Measurements from ENCODE around the gene STON2. TPM values are rescaled to one million over a fixed set of nuclear protein-coding genes. Genes with fewer than 3 reads are reported as not detected.

Gene STON2
- polyA plus RNA-seq, 2 of the 4 experiments (the other 2 are of a cell fraction), result 0.53 to 1.3 TPM

DNA sequence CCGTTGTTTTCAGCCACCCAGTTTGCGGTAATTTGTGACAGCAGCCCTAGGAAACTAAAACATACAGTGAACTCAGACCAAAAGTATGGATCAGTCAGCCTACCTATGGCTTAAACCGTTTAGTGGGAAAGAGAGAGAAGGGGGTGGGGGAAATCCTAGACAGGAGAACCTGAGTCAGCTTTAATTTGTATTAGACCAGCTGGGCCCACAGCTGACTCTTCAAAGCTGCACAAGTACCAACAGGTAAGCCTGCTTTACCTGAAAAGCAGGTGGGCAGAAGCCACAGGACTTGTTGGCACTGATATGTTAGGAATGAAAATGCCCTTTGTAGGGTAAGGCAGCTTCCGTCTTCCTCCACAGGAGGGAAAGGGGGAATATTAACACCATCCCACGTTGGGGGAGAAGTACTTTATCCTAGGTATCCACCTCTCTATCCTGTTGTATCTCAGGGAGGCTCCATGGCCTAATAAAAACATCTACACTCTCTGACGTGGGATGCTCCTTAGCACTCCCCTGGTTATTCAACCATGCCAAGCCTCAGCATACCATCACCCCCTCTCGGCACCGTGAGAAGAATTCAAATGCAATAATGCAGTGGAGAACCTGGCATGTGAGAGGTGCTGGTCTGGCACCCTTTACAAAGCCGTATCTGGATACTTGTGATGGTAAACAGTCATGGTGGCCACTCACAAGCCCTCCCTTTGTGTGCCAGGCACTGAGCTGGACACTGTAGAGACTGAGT lies 70.3 kb downstream of the STON2 start:
- no peak for ATAC-seq
- Histone ChIP-seq H3K27ac (no peak overlapping the region), H3K9me3 (no peaks in the 10 kb centered on the region), H3K4me2 (no peak overlapping the region), H3K4me1 (no peaks in the 10 kb centered on the region; the same call in 2 of the 3 replicates), H3K4me3 (no peak overlapping the region)
- CTCF ChIA-PET, result interaction anchor here (1.5 kb wide), 1 partner anchor 135 kb away, joined by 4 read pairs; no protein-coding TSS in a partner anchor
- WGBS (ENCODE audit: missing lambda C conversion rate), result 43% methylated on average over 9 of the region's 9 CpGs
- no peak for DNase-seq (ENCODE audit: low read depth in 1 of 2, low spot score in 1 of 2)
- TF ChIP-seq NR3C1 (IDR thresholded peaks at IDR 0.05) (no peak), HOXA7 (CRISPR knock-in tag; IDR thresholded peaks at IDR 0.05) (no peak), SMC3 (IDR thresholded peaks at IDR 0.05) (no peak), NFE2L2 (conservative IDR thresholded peaks at IDR 0.05; ENCODE audit: low read length) (no peak), FOSL2 (IDR thresholded peaks at IDR 0.05) (no peak), FOSL2 (CRISPR knock-in tag; IDR thresholded peaks at IDR 0.05) (no peak), JUN (IDR thresholded peaks at IDR 0.05) (no peak), CBX8 (IDR thresholded peaks at IDR 0.05) (no peak), HOXB5 (CRISPR knock-in tag; IDR thresholded peaks at IDR 0.05) (no peak), CHD2 (IDR thresholded peaks at IDR 0.05; ENCODE audit: low read length, partially characterized antibody) (no peak), JUNB (IDR thresholded peaks at IDR 0.05) (no peak), RARB (CRISPR knock-in tag; IDR thresholded peaks at IDR 0.05) (no peak), HEYL (CRISPR knock-in tag; IDR thresholded peaks at IDR 0.05) (no peak), POLR2AphosphoS2 (conservative IDR thresholded peaks at IDR 0.05; ENCODE audit: low read length) (no peak), USF2 (IDR thresholded peaks at IDR 0.05) (no peak), ATOH8 (CRISPR knock-in tag; IDR thresholded peaks at IDR 0.05; ENCODE audit: low read depth) (no peak), POLR2A (IDR thresholded peaks at IDR 0.05; ENCODE audit: low read length) (no peak), E2F6 (IDR thresholded peaks at IDR 0.05; ENCODE audit: borderline replicate concordance, low read depth) (no peak)
- TF ChIP-seq, protein P1, sequence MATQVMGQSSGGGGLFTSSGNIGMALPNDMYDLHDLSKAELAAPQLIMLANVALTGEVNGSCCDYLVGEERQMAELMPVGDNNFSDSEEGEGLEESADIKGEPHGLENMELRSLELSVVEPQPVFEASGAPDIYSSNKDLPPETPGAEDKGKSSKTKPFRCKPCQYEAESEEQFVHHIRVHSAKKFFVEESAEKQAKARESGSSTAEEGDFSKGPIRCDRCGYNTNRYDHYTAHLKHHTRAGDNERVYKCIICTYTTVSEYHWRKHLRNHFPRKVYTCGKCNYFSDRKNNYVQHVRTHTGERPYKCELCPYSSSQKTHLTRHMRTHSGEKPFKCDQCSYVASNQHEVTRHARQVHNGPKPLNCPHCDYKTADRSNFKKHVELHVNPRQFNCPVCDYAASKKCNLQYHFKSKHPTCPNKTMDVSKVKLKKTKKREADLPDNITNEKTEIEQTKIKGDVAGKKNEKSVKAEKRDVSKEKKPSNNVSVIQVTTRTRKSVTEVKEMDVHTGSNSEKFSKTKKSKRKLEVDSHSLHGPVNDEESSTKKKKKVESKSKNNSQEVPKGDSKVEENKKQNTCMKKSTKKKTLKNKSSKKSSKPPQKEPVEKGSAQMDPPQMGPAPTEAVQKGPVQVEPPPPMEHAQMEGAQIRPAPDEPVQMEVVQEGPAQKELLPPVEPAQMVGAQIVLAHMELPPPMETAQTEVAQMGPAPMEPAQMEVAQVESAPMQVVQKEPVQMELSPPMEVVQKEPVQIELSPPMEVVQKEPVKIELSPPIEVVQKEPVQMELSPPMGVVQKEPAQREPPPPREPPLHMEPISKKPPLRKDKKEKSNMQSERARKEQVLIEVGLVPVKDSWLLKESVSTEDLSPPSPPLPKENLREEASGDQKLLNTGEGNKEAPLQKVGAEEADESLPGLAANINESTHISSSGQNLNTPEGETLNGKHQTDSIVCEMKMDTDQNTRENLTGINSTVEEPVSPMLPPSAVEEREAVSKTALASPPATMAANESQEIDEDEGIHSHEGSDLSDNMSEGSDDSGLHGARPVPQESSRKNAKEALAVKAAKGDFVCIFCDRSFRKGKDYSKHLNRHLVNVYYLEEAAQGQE (IDR thresholded peaks at IDR 0.05), result no peak
- FAIRE-seq, result no peak
- POLR2A ChIA-PET, result interaction anchor here (0.7 kb wide), 1 partner anchor 1565 kb away, joined by 3 read pairs; no protein-coding TSS in a partner anchor

DNA sequence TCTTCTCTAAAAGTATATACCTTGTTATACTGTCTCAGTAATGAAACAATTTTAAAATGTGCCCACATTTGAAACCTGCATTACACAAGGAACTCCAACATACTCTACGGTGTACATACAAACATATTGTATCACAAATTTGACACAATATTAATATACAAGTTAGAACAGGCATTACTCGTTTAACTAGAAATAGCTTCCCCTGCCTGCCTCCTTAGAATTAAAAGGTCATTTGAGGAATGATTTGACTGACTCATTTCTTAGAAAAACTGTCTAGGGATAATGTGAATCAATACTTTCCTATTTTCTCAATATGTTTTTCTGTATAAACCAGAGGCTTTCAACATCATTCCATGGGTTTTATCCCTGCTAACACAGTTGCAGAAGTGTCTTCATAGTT lies 73.7 kb downstream of the STON2 start:
- no peak for TF ChIP-seq RFX5 (IDR thresholded peaks at IDR 0.05)
- TF ChIP-seq, protein P2, sequence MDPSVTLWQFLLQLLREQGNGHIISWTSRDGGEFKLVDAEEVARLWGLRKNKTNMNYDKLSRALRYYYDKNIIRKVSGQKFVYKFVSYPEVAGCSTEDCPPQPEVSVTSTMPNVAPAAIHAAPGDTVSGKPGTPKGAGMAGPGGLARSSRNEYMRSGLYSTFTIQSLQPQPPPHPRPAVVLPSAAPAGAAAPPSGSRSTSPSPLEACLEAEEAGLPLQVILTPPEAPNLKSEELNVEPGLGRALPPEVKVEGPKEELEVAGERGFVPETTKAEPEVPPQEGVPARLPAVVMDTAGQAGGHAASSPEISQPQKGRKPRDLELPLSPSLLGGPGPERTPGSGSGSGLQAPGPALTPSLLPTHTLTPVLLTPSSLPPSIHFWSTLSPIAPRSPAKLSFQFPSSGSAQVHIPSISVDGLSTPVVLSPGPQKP (IDR thresholded peaks at IDR 0.05; ENCODE audit: low read depth, low read length), result no peak
- DNase-seq (ENCODE audit: low read depth in 1 of 2, low spot score in 1 of 2), result no peak
- peaks cover 9% of the 10 kb centered on the region for H3K4me1 ChIP-seq
- POLR2A ChIA-PET, result no interaction called here
- no peak overlapping the region for H3K4me2 ChIP-seq
- no peak for ATAC-seq
- no peak overlapping the region for H3K4me3 ChIP-seq
- FAIRE-seq, result no peak
- no peak overlapping the region for H3K27ac ChIP-seq
- CTCF ChIA-PET, result no interaction called here
- 55% methylated on average over 2 of the region's 2 CpGs for WGBS (ENCODE audit: missing lambda C conversion rate)
- no peaks in the 10 kb centered on the region for H3K9me3 ChIP-seq

Measured in A549 (cell line).